ENCODE measurements around the gene RAC2.
"Not testable (repeated sequence)": the region's sequence is repeated elsewhere in the genome, so short reads cannot be mapped to it uniquely, and the experiment has no call there.

The RAC2 gene

GRCh38 chr22:37239336-37240239 lies 4.5 kb downstream of the RAC2 start:
- TF ChIP-seq, protein P1, sequence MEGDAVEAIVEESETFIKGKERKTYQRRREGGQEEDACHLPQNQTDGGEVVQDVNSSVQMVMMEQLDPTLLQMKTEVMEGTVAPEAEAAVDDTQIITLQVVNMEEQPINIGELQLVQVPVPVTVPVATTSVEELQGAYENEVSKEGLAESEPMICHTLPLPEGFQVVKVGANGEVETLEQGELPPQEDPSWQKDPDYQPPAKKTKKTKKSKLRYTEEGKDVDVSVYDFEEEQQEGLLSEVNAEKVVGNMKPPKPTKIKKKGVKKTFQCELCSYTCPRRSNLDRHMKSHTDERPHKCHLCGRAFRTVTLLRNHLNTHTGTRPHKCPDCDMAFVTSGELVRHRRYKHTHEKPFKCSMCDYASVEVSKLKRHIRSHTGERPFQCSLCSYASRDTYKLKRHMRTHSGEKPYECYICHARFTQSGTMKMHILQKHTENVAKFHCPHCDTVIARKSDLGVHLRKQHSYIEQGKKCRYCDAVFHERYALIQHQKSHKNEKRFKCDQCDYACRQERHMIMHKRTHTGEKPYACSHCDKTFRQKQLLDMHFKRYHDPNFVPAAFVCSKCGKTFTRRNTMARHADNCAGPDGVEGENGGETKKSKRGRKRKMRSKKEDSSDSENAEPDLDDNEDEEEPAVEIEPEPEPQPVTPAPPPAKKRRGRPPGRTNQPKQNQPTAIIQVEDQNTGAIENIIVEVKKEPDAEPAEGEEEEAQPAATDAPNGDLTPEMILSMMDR (IDR thresholded peaks at IDR 0.05; ENCODE audit: extremely low read depth, missing control alignments), result no peak
- no peak for DNase-seq (ENCODE audit: low spot score)

DNA sequence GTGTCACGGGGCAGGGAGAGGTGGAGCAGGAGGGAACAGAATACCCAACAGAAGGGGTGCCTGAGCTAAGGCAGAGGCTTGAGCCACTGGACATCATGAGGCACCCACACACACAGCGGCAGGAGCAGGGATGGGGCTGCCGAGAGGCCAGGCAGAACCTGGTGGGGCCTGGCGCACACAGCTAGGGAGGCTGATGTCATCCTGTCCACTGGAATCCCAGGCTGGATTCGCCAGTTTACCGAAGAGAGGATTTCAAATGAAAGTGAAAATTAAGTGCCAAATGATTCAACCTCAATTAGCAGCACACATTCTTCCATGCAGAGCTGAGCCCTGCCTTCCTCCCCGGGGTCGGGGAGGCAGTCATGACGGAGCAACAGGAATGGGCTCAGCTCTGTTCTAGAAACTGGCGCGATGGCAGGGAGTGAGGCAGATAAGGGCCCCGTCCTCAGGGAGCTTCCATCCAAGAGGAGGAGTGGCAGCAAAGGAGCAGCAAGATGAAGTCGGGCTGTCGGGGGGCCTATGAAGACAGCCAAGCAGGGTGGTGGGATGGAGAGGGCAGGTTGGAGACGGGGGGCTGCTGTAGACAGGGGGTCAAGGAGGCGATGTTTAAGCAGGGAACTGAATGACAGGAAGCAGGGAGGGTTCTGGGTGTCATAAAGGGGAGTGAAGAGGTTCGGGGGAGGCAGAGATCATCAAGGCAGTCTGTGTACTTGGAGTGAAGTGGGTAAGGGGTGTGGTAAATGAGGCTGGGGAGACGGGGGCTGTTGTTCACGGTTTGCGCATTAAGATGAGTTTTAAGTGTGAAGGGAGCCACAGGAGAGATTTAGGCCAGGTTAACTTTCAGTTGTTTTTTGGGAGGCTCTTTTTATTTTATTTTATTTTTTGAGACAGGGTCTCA lies 6.4 kb downstream of the RAC2 start:
- DNase-seq (ENCODE audit: low spot score), result no peak
- TF ChIP-seq, protein P1 (IDR thresholded peaks at IDR 0.05; ENCODE audit: extremely low read depth, missing control alignments), result no peak

DNA sequence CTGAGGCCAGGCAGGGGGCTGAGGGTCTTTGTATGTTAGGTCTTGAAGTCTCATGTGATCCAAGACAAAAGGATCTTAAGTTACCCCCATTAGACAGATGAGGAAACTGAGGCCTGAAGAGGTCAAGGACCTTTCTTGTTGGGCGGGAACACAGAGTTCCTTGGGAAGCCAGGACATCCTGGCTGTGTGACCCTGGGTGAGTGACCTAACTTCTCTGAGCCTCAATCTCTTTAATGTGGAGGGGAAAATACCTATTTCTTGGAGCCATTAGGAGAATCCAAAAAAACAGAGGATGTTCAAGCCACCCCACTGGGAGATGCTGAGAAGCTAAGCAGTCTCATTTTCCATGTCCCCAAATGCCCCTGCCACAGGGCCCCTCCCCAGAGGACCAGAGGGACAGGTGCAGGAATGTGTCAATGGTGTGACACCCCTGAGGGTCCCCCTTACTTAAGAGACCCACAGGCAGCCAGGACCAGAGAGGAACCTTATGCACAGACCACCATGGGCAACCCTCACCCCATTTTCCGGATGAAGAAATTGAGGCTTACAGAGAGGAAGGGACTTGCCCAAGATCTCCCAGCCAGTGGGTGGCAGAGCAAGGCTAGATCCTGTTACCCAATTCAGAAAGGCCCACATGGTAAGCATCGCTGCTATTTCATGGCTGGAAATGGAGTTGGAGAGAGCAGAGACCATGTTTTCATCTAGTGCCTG lies 8.0 kb downstream of the RAC2 start:
- TF ChIP-seq, protein P1 (IDR thresholded peaks at IDR 0.05; ENCODE audit: extremely low read depth, missing control alignments), result no peak
- DNase-seq (ENCODE audit: low spot score), result no peak

DNA sequence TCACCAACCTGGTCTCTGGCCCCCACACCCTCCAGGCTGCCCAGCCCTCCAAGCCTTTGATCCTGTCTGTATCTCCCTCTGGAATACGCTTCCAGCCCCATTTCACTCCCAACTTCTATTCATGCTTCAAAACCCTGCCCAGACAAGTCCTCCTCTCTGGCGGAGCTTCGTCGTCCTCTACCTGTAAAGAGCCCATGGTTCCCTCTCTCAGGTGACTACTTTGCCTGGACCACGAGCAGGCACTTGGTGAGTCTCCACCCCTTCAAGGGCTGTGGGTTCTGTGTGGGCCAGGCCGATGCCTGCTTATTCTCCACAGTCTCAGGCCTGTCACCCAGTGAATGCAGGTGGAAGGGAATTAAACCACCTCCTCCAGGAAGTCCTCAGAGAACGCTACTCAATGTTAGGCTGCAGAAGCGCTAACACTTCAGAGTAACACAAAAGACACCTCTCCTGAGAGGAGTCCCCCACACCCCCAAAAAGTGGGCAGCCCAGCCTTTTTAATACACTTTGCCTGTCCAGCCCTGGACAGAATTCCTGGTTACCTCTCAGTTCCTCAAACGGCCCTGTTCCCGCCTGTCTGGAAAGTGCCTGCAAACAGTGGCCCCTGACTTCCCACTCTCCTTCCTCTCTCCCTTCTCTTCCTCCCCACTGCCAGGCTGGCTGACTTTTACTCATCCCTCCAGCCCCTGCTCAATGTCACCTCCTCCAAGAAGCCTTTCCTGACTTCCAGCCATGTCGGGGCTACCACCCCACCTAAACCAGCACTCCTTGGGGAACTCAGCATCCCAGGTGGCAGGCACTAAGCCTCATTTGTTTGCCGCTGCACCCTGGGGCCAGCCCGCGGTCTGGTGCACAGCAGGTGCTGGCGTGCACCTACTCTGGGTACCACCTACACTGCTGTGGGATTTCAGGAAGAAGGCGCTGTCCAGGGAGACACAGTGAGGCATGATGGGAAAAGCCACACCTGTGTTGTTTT lies 9.0 kb downstream of the RAC2 start:
- TF ChIP-seq, protein P1 (IDR thresholded peaks at IDR 0.05; ENCODE audit: extremely low read depth, missing control alignments), result no peak
- no peak for DNase-seq (ENCODE audit: low spot score)

- TF ChIP-seq, protein P1 (IDR thresholded peaks at IDR 0.05; ENCODE audit: extremely low read depth, missing control alignments), result no peak
- DNase-seq (ENCODE audit: low spot score), result no peak
Observed at GRCh38 chr22:37233751-37234631, 10.1 kb downstream of the RAC2 start.

- DNase-seq (ENCODE audit: low spot score), result not testable (repeated sequence)
Observed at GRCh38 chr22:37233371-37233750, 10.7 kb downstream of the RAC2 start.

Measured in GM20000 (cell line).